Nephron progenitor cell (in vitro differentiated cells): Measurements from ENCODE around the gene ALLC.

Experiments used
- DNase-seq: peaks from one replicate; pipeline ENCODE4 v3.0.0; 2021
- H3K27ac Mint-ChIP-seq: 2 replicates; pipeline ENCODE4 v1.8.0; 2021; ENCODE audit warnings: mild to moderate bottlenecking, moderate library complexity, mixed read lengths
- H3K27me3 Mint-ChIP-seq: 2 replicates; pipeline ENCODE4 v1.8.0; 2021; ENCODE audit warnings: mild to moderate bottlenecking, low read depth, mixed read lengths; ENCODE audit not compliant: poor library complexity
- H3K36me3 Mint-ChIP-seq: 2 replicates; pipeline ENCODE4 v1.8.0; 2021; ENCODE audit warnings: low read depth, mixed read lengths
- H3K4me1 Mint-ChIP-seq: 2 replicates; pipeline ENCODE4 v1.8.0; 2021; ENCODE audit warnings: mixed read lengths
- H3K4me3 Mint-ChIP-seq: 2 replicates; pipeline ENCODE4 v1.8.0; 2021; ENCODE audit warnings: mild to moderate bottlenecking, moderate library complexity, mixed read lengths
- H3K9me3 Mint-ChIP-seq: 2 replicates; pipeline ENCODE4 v1.8.0; 2021; ENCODE audit warnings: mild to moderate bottlenecking, moderate library complexity, mixed read lengths
- CTCF ChIP-seq: fragments of 200-600 bp; sonication (generic); IDR thresholded peaks from 2 replicates; pipeline ENCODE4 v1.5.0; 2021; ENCODE audit warnings: antibody characterized with exemption

Gene ALLC

DNA sequence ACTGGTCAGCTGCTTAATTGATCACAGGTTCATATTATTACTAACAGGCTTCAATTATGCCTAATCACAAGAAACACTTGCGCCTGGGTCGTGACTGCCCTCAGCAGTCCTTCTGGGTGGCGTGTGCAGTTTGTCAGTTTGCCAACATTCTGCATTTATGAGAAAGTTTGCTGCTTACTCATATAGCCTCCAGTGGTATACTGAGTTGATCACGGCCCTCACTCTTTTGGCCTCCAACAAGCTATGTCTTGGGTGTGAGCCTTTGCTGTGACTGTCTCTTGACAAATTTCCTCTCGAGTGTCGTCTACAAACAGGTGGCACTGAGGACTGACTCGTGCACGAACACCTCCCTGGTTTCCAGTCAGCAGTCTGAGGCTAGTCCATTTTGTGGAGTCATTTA, 72.6 kb downstream of the ALLC start:
- H3K4me3 Mint-ChIP-seq = no peak overlapping the region
- TF ChIP-seq CTCF = no peak
- no peaks in the 10 kb centered on the region for H3K36me3 Mint-ChIP-seq
- peaks cover under 1% of the 10 kb centered on the region for H3K9me3 Mint-ChIP-seq
- H3K27me3 Mint-ChIP-seq = peaks cover 22% of the 10 kb centered on the region
- no peak for DNase-seq
- H3K4me1 Mint-ChIP-seq = peaks cover 24% of the 10 kb centered on the region
- no peak overlapping the region for H3K27ac Mint-ChIP-seq

DNA sequence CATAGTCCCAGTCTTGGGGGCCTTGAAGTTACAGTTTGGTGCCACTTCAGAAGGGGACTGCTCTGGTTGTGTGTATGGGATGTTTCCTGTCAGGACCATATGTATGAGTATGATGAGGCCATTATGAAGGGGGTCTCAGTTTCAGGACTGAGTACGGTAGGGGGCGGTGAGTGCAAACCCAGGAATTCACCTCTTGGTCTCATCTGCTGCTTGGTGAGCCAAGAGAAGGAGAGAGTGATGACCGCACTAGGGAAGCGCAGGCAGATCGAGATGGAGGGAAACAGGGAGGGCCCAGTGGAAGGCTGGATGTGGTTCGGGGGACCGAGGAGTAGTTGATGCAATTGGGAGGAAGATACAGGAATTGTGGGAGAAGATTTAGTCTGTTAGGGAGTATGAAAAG, 73.8 kb downstream of the ALLC start:
- Mint-ChIP-seq H3K27me3 (peaks cover 19% of the 10 kb centered on the region), H3K27ac (no peak overlapping the region), H3K36me3 (no peaks in the 10 kb centered on the region), H3K4me1 (peaks cover 24% of the 10 kb centered on the region), H3K9me3 (no peaks in the 10 kb centered on the region), H3K4me3 (no peak overlapping the region)
- TF ChIP-seq CTCF = no peak
- DNase-seq = no peak

DNA sequence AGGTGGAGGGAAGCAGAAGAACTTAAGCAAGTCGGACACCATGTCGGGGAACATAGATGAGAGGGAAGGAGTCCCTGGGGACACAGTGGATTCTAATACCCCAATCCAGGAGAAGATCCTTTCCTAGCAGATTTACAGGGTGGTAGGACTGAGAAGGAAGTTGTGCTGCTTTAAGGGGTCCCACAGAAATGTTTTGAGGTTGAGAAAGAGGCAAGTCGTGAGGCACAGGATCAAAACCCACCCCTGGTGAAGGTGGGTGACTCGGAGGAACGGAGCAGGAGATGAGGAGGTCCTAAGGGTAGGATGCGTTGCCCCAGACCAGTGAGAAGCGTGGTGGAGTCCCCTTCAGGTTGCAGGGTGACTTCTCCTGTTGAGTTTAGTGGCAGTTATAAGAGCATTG, 78.1 kb downstream of the ALLC start:
- Mint-ChIP-seq H3K27ac (no peak overlapping the region), H3K4me1 (no peaks in the 10 kb centered on the region), H3K9me3 (no peaks in the 10 kb centered on the region), H3K36me3 (no peaks in the 10 kb centered on the region), H3K27me3 (peaks cover 7% of the 10 kb centered on the region), H3K4me3 (no peak overlapping the region)
- TF ChIP-seq CTCF = no peak
- no peak for DNase-seq

GRCh38 chr2:3737128-3737527, 79.1 kb downstream of the ALLC start:
- Mint-ChIP-seq H3K4me1 (no peaks in the 10 kb centered on the region), H3K36me3 (no peaks in the 10 kb centered on the region), H3K9me3 (no peaks in the 10 kb centered on the region), H3K27ac (no peak overlapping the region), H3K27me3 (peaks cover 5% of the 10 kb centered on the region), H3K4me3 (no peak overlapping the region)
- no peak for TF ChIP-seq CTCF
- DNase-seq = no peak

DNA sequence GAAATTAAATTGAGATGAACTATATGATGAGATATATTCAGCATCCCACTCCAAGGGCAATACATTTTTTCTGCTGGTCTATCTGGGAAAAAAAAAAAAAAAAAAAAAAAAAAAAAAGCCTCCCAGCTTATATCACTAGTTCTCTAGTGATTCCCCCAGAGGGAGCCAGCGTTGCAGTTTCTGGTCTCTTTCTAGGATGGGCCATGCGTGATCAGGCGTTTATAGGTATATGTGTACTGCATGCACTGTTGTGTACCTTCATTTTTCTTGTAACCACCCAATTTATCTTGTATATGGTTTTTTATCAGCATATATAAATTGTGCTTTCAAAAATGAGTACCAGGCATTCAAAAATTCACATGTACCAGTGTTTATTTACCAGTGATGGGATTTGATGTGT, 80.5 kb downstream of the ALLC start:
- no peaks in the 10 kb centered on the region for H3K36me3 Mint-ChIP-seq
- no peak overlapping the region for H3K4me3 Mint-ChIP-seq
- H3K27me3 Mint-ChIP-seq = peaks cover 11% of the 10 kb centered on the region
- no peaks in the 10 kb centered on the region for H3K4me1 Mint-ChIP-seq
- H3K9me3 Mint-ChIP-seq = no peaks in the 10 kb centered on the region
- peak; percentile 24 for DNase-seq
- H3K27ac Mint-ChIP-seq = no peak overlapping the region
- peak; percentile 30 for TF ChIP-seq CTCF

GRCh38 chr2:3739313-3739712, 81.3 kb downstream of the ALLC start:
- Mint-ChIP-seq H3K4me1 (no peaks in the 10 kb centered on the region), H3K4me3 (no peak overlapping the region), H3K27me3 (peaks cover 11% of the 10 kb centered on the region)

More at GRCh38 chr2:3739313-3739712, 81.3 kb downstream of the ALLC start:
- TF ChIP-seq CTCF = no peak
- Mint-ChIP-seq H3K36me3 (no peaks in the 10 kb centered on the region), H3K27ac (no peak overlapping the region), H3K9me3 (peaks cover 4% of the 10 kb centered on the region)
- no peak for DNase-seq
